ENCODE data around the gene COA1.

Gene COA1

DNA sequence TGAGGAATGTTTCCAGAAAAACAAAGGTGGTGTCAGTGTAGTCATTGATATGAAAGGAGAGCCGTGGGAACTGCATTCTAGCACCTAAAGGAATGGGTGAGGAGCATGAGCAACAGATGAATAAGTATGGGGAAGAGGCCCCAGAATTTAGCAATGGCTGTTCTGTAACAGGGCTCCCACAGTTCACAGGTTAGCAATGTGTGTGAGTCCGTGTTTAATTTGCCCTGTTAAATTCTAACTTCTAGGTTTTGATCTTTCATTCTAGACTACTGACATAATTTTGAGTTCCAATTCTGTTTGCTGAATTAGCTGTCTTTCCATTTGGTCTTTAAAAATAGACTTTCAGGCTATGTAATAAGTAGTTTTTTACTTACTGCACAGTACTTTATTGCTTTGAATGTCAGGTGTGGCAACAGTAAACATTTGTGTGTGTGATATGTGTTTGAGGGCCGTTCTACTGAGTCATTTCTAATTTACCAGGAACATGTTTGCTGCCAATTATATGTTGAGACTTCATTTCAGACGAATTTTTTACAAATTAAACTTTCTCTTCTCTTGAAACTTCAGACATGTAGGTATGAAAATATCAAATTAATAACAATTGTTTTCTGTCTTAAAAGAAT, 137.7 kb downstream of the COA1 start:
- TF ChIP-seq, protein P1, sequence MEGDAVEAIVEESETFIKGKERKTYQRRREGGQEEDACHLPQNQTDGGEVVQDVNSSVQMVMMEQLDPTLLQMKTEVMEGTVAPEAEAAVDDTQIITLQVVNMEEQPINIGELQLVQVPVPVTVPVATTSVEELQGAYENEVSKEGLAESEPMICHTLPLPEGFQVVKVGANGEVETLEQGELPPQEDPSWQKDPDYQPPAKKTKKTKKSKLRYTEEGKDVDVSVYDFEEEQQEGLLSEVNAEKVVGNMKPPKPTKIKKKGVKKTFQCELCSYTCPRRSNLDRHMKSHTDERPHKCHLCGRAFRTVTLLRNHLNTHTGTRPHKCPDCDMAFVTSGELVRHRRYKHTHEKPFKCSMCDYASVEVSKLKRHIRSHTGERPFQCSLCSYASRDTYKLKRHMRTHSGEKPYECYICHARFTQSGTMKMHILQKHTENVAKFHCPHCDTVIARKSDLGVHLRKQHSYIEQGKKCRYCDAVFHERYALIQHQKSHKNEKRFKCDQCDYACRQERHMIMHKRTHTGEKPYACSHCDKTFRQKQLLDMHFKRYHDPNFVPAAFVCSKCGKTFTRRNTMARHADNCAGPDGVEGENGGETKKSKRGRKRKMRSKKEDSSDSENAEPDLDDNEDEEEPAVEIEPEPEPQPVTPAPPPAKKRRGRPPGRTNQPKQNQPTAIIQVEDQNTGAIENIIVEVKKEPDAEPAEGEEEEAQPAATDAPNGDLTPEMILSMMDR (IDR thresholded peaks at IDR 0.05; ENCODE audit: control insufficient read depth, extremely low read depth, insufficient read depth), result no peak
- H3K4me3 ChIP-seq (ENCODE audit: low read depth, low read length), result no peak overlapping the region
- DNase-seq (ENCODE audit: low read depth), result no peak

DNA sequence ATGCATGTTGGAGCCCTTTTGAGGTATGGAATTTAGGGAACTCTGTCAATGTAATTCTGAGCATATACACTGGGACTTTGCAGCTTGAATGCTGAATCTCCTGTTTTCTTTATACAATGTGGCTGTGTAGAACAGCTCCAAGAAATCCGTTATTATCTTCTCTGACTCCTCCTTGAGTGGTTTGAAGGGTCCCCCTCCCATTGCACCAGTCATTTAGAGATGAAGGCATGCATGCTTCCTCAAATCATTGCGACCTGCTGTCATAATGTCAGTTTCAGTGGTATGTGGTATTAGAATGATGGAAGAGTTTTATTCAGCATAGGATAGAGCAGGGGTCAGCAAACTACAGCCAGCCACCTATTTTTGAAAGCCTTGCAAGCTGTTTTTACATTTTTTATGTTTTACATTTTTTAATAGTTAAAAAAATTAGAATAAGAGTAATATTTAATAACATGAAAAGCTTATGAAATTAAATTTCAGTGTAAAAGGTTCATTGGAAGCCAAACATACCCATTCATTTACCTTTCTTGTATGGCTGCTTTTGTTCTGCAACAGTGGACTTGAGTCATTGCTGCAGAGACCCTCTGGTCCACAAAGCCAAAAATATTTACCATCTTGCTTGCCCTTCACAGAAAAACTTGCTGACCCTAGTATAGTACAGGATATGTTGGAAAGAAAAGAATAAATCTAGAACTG, 138.3 kb downstream of the COA1 start:
- TF ChIP-seq, protein P1 (IDR thresholded peaks at IDR 0.05; ENCODE audit: control insufficient read depth, extremely low read depth, insufficient read depth), result no peak
- no peak for DNase-seq (ENCODE audit: low read depth)
- no peak overlapping the region for H3K4me3 ChIP-seq (ENCODE audit: low read depth, low read length)

DNA sequence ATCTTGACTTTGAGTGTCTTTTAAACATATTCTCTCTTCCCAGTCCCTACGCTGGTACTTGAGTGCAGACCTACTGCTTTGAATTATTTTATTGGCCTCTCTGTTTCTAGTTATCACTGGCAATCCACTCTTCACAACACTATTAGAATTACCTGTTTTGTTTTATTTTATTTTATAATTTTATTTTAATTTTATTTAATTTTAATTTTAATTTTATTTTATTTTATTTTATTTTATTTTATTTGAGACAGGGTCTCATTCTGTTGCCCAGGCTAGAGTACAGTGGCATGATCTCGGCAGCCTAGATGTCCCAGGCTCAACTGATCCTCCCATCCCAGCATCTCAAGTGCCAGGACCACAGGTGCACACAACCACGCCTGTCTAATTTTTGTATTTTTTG, 139.6 kb downstream of the COA1 start:
- TF ChIP-seq, protein P1 (IDR thresholded peaks at IDR 0.05; ENCODE audit: control insufficient read depth, extremely low read depth, insufficient read depth), result no peak
- no peak for DNase-seq (ENCODE audit: low read depth)
- no peak overlapping the region for H3K4me3 ChIP-seq (ENCODE audit: low read depth, low read length)
